Stimulated activated CD8-positive, alpha-beta memory T cell treated with anti-CD3 and anti-CD28 coated beads, Interleukin-15, amount 100 ng/mL, for 48 hours (primary cell): ENCODE results near the gene LARP6.

Experiments used
- DNase-seq, 2 donors: peaks; one replicate each; pipeline ENCODE4 v3.0.0-alpha.2; 2020; ENCODE audit warnings: low read depth in 2 of 2

The LARP6 gene

DNA sequence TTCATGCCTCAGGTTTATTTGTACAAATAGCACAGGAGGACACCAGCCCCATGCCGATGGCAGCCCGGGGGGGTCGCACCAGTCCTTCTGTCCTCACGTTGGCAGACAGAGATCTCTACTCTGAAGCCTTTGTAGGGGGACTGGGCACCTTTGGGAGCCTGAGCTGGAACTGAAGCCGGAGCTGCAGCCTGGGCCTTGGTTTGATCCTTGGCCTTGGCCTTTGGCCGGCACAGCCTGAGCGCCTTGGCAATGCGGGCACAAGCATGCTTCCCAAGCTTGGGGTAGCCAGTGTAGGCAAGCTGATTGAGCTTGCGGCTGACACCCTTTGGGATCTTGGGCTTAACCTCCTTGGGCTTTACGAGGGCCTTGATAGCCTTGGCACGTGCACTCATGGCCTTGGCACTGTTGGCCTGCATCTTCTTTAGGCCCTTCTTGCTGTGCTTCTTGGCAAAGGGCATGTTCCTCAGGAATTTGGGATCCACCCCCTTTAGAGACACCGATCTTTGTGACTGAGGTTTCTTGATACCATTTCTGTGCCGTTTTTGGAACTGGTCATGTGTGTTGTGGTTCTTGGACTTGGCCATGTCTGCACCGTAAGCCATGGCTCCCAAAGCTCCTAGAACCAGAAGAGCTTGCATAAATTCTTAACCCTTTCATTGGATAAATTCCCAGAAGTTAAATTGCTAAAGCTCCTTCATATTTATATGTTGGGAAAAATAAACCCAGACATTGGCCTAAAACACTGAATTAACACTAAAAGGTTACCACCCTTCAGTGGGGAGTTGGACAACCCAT lies 57.2 kb downstream of the LARP6 start:
- DNase-seq, result no peak

DNA sequence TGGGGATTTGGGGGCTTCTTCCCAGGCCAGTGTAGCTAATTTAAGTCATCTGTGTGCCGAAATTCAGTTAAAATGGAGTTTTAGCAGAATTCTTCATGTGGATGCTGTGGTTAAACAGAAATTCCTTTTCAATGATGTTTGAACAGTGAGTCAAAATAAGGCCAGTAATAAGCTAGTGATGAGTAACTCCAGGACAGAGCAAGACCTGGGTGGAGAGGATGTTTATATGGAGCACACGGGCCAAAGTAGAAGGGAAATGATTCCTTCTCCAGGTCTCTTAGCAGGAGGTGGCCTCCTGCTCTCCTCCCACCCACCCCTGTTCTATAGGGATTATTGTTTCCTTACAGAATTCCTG lies 58.7 kb downstream of the LARP6 start:
- DNase-seq, result no peak

DNA sequence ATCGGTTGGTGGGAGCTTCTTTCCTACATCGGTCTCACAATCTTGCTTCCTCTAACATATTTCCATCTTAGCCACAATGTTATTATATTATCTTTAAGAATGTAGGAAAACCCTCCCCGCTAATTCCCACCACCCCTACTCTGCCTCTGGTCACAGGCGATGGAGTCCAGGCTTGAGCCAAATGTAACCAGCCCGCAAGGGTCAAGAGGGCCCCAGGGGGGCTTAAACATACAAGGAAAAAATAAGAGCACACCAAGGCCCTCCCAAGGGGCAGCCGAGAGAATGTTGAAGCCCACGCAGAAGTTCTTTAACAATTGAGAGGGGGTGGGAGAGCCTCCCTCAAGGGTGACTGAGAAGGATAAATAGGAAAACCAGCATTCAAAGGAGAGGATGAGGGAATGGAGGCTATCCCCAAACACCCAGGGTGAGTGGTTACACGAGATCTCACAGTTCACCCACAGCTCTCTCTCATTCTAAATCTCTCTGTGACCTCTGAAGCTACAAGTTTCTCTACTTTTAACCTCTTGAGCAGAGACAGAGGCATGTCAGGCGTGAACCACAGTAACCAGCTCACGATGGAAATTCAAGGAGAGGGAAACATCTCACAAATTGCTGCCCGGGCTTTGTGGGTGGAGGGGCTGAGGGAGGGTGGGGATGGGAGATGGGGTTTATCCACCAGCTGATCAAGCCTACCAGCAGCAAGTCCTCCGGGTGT lies 59.2 kb downstream of the LARP6 start:
- no peak for DNase-seq

DNA sequence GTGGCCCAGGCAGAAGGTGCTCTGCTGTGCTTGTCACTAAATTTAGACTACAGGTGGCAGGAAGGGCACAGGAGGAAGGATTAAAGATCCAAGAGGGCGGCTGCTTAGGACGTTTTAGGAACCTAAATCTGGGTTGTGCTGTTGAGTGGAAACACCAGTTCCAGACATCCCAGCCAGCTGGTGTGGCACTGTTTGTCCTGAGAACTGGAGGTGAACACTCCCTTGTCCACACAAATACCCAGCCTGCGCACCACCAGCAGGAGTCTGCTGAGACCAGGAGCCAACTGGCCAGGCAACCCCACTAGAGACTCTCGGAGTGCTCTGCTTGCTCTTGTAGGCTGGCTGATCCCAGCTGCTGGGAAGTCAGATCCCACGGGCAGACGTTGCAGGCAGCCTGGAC lies 60.3 kb downstream of the LARP6 start:
- no peak for DNase-seq

DNA sequence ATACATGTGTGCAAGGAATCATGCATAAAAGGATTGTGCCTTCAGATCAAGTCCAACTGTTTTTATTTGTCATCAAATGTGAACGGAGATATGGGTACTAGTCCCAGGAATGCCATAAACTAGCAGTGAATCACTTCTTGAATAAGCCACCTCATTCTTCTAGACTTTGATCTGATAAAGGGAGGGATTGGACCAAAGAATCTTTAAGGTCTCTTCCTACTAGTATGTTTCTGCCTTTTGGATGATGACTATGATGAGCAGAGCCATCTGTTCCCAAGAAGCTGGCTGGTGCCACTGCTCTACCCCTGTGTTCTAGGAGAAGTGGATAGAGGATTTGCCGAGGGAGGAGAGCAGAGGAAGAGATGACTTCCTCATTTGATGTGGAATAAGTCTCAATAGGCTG lies 61.8 kb downstream of the LARP6 start:
- no peak for DNase-seq

DNA sequence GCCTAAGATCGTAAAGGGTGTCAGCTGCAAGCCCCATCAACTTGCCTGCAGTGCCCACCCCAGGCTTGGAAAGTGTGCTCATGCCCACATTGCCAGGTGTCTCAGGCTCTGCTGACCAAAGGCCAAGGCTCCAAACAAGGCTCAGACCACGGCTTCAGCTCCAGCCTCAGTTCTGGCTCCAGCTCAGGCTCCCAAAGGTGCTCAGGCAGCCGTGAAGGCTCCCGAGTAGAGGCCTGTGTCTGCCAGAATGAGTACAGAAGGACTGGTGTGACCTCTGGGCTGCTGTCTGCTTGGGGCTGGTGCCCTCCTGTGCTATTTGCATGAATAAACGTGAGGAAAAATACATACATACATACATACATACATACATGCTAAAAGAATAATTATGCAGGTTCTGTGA lies 62.7 kb downstream of the LARP6 start:
- no peak for DNase-seq

DNA sequence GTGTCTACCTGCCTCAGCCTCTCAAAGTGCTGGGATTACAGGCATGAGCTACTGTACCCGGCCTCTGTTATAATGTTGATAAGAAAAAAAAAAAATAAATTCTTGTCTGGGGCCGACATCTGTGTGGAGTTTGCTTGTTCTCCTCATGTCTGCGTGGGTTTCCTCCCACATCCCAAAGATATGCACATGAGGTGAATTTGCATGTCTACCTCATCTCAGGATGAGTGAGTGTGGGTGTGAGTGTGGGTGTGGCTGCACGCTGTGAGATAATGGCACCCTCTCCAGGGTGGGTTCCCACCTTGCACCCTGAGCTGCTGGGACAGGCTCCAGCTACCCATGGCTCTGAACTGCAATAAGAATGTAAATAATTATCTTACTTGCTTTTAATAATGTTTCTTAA lies 64.7 kb downstream of the LARP6 start:
- no peak for DNase-seq

DNA sequence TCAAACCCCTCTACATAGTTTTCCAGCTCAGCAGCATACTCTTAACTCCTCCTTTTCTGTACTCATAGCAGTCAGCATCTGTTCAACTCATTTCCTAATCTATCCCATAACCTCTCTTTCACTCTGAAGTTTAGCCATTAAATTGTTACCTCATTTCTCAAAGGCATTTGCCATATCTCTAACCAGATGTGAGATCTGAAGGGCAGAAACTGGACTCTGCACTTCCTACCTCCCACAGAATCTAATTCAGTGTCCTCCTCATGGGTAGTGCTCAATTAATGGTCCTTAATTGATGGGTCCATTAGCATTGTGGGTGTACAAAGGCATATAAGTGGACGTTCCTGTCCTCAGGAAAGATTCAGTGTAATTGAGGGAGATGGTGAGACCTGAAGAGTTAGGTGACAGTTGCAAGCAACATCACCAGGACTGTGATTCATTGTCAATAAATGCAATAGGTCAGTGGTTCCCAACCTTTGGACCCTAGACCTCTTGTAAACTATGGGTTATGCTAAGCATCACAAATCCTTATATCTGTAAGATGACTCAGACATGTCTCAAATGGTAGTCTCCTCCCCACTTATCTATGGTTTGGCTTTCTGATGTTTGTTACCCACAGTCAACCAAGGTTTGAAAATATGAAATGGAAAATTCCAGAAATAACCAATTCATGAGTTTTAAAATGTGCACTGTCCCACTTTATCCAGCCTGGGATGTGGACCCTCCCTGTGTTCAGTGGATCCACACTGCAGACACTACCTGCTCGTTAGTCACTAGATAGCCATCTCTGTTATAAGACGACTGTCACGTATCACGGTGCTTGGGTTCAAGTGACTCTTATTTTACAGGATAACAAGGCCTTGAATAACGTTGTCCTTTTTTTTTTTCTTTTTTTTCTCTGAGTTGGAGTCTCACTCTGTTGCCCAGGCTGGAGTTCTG lies 65.6 kb downstream of the LARP6 start:
- no peak for DNase-seq

DNA sequence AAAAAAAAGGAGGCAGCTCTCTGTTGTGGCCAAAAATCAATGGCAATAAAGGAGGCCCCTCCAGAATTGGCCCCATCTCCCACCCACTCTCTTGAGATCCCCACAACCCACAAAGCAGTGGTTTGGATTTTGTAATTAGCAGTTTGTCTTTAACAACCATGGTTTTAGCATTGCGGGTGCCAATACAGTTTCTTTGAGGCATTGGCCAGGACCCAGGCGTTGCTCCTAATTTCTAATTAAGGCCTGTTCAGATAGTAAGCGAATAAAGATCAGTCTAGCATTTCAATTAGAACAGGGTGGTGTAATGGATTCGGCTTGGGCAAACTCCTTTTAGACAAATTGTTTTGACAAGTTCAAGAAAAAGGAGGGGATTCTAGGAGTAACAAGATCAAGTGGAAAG lies 67.0 kb downstream of the LARP6 start:
- DNase-seq, result no peak

DNA sequence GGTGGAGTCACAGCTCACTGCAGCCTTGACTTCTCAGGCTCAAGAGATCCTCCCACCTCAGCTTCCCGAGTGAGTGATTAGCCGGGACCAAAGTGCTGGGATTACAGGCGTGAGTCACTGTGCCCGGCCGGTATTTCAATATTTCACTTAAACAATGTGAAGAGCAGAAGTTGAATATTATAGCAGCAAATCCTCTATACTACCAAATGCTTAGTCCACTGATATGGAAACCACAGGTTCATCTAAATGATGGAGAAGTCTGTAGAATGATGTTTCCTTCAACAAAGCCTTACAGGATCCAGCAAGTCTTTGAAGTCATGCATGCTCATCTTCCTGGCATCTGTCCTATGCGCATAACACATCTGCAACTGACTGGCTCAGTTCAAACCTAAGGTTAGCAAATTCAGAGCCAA lies 70.3 kb downstream of the LARP6 start:
- DNase-seq, result no peak

DNA sequence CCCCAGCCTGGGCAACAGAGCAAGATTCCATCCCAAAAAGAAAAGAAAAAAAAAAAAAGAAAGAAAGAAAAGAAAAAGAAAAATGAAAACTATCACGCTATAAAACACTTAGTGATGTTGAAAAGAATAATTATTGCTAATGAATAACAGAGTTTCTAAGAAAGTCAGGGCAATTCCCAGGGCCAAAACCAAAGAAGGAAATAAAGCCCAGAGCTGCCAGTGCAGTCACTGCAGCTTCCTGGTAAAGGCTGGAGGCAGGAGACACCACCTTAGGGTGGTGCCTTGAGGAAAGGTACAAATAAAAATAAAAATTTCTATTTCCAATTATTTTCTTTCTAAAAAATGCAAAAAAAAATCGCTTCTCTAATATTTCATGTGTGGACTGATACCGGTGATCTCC lies 70.9 kb downstream of the LARP6 start:
- DNase-seq, result no peak

DNA sequence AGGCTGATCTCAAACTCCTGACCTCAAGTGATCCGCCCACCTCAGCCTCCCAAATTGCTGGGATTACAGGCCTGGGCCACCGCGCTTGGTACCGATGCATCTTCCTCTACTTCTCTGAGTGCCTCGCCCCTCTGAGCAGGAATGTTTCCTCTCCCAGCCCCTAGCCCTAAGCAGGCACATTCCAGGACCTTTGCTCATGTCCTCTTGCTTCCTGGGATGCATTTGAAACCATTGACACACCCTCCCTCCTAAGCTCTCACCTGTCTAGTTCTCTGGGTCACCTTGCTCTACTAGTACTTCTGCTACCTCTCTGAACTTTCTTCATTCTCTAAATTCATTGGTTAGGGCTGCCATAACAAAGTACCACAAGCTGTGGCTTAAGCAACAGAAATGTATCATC lies 72.7 kb downstream of the LARP6 start:
- DNase-seq, result no peak
